ENCODE measurements around the gene KRTAP21-3. TPM values are rescaled to one million over a fixed set of nuclear protein-coding genes. Genes with fewer than 3 reads are reported as not detected.

Gene KRTAP21-3
- total RNA-seq, 1 experiment from 2014 or later = not detected

Other genes starting within 250 kb of the KRTAP21-3 start
- gene KRTAP19-1, start 238.4 kb downstream of the KRTAP21-3 start, total RNA-seq (2014; rRNA removed; shearing (Covaris generic)) = not detected in 2 replicates
- not detected in 2 replicates for gene KRTAP19-2, start 231.3 kb downstream of the KRTAP21-3 start, total RNA-seq (2014; rRNA removed; shearing (Covaris generic))
- gene KRTAP19-3, start 226.8 kb downstream of the KRTAP21-3 start, total RNA-seq (2014; rRNA removed; shearing (Covaris generic)) = not detected in 2 replicates
- not detected in 2 replicates for gene KRTAP19-4, start 221.6 kb downstream of the KRTAP21-3 start, total RNA-seq (2014; rRNA removed; shearing (Covaris generic))
- not detected in 2 replicates for gene KRTAP19-5, start 216.6 kb downstream of the KRTAP21-3 start, total RNA-seq (2014; rRNA removed; shearing (Covaris generic))
- gene KRTAP19-6, start 176.9 kb downstream of the KRTAP21-3 start, total RNA-seq (2014; rRNA removed; shearing (Covaris generic)) = not detected in 2 replicates
- gene KRTAP19-7, start 157.5 kb downstream of the KRTAP21-3 start, total RNA-seq (2014; rRNA removed; shearing (Covaris generic)) = not detected in 2 replicates
- gene KRTAP22-2, start 128.4 kb downstream of the KRTAP21-3 start, total RNA-seq (2014; rRNA removed; shearing (Covaris generic)) = not detected in 2 replicates
- not detected in 2 replicates for gene KRTAP6-3, start 126.3 kb downstream of the KRTAP21-3 start, total RNA-seq (2014; rRNA removed; shearing (Covaris generic))
- not detected in 2 replicates for gene KRTAP6-2, start 119.9 kb downstream of the KRTAP21-3 start, total RNA-seq (2014; rRNA removed; shearing (Covaris generic))
- gene KRTAP22-1, start 117.7 kb downstream of the KRTAP21-3 start, total RNA-seq (2014; rRNA removed; shearing (Covaris generic)) = not detected in 2 replicates
- not detected in 2 replicates for gene KRTAP6-1, start 104.8 kb downstream of the KRTAP21-3 start, total RNA-seq (2014; rRNA removed; shearing (Covaris generic))
- not detected in 2 replicates for gene KRTAP20-1, start 102.4 kb downstream of the KRTAP21-3 start, total RNA-seq (2014; rRNA removed; shearing (Covaris generic))
- not detected in 2 replicates for gene KRTAP20-4, start 98.2 kb downstream of the KRTAP21-3 start, total RNA-seq (2014; rRNA removed; shearing (Covaris generic))
- not detected in 2 replicates for gene KRTAP20-2, start 83.6 kb downstream of the KRTAP21-3 start, total RNA-seq (2014; rRNA removed; shearing (Covaris generic))
- not detected in 2 replicates for gene KRTAP20-3, start 75.9 kb downstream of the KRTAP21-3 start, total RNA-seq (2014; rRNA removed; shearing (Covaris generic))
- not detected in 2 replicates for gene KRTAP21-2, start 28.5 kb upstream of the KRTAP21-3 start, total RNA-seq (2014; rRNA removed; shearing (Covaris generic))
- gene KRTAP21-1, start 36.7 kb upstream of the KRTAP21-3 start, total RNA-seq (2014; rRNA removed; shearing (Covaris generic)) = not detected in 2 replicates
- not detected in 2 replicates for gene KRTAP8-1, start 94.5 kb upstream of the KRTAP21-3 start, total RNA-seq (2014; rRNA removed; shearing (Covaris generic))
- not detected in 2 replicates for gene KRTAP7-1, start 111.0 kb upstream of the KRTAP21-3 start, total RNA-seq (2014; rRNA removed; shearing (Covaris generic))
- not detected in 2 replicates for gene KRTAP11-1, start 162.8 kb upstream of the KRTAP21-3 start, total RNA-seq (2014; rRNA removed; shearing (Covaris generic))